ENCODE measurements around the gene TIPIN.
"Not testable (repeated sequence)": the region's sequence is repeated elsewhere in the genome, so short reads cannot be mapped to it uniquely, and the experiment has no call there.

TIPIN gene

GRCh38 chr15:66386204-66387123, 30.0 kb upstream of the TIPIN start, which contains the start of gene MAP2K1:
TSS of gene MAP2K1 (plus strand) at chr15:66386912. CDS start at chr15:66387348, 436 bp downstream.
- DNase-seq (ENCODE audit: low read depth): peak; percentile 99

GRCh38 chr15:66381376-66381775, 24.9 kb upstream of the TIPIN start:
- not testable (repeated sequence) for DNase-seq (ENCODE audit: low read depth)

GRCh38 chr15:66378814-66379430, 22.4 kb upstream of the TIPIN start:
- DNase-seq (ENCODE audit: low read depth): no peak

DNA sequence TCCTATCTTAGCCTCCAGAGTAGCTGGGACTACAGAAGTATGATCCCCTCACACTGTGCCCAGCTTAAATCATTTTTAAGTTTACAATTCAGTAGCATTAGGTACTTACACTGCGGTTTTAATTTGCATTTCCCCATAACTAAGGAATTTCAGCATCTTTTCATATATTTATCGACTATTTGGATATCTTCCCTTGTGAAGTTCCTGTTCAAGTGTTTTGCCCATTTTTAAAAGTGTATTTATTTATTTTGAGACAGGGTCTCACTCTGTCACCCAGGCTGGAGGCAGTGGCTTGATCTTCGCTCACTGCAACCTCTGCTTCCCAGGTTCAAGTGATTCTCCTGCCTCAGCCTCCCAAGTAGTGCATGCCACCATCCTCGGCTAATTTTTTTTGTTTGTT, 17.7 kb upstream of the TIPIN start:
- DNase-seq (ENCODE audit: low read depth): no peak

- DNase-seq (ENCODE audit: low read depth): no peak
Observed at GRCh38 chr15:66369773-66370651, 13.5 kb upstream of the TIPIN start.

DNA sequence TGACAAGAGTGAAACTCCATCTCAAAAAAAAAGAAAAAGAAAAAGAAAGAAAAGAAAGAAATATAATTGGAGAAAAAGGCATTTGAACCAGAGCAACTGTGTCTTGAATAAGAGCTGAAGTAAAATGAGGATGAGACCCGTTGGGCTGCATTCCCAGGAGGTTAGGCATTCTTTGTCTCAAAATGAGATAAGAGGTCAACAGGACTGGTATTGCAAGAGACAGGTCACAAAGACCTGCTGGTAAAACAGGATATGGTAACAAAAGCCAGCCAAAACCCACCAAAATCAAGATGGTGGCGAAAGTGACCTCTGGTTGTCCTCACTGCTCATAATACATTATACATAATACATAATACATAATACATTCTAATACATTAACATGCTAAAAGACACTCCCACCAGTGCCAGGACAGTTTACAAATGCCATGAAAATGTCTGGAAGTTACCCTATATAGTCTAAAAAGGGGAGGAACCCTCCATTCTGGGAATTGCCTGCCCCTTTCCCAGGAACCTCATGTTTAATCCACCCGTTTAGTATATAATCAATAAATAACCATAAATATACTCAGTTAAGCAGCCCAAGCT, 8.6 kb upstream of the TIPIN start:
- DNase-seq (ENCODE audit: low read depth): no peak

DNA sequence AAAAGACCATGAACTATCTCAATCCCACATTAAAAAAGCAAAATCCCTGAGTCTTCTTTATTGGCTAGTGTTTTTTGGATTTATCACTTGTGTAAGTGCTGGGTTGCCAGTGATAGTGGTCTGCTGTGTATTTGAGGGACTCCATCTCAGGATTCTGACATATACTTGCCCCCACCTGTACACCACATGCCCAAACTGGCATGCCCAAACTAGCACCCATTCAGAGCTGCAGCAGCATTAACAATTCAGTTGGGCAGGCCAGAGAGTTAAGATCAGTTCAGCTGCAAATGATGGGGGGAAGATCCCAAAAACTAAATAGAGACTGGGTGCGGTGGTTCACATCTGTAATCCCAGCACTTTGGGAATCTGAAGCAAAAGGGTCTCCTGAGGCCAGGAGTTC, 6.3 kb upstream of the TIPIN start:
- no peak for DNase-seq (ENCODE audit: low read depth)

- not testable (repeated sequence) for DNase-seq (ENCODE audit: low read depth)
Observed at GRCh38 chr15:66361745-66362460, 5.4 kb upstream of the TIPIN start.

DNA sequence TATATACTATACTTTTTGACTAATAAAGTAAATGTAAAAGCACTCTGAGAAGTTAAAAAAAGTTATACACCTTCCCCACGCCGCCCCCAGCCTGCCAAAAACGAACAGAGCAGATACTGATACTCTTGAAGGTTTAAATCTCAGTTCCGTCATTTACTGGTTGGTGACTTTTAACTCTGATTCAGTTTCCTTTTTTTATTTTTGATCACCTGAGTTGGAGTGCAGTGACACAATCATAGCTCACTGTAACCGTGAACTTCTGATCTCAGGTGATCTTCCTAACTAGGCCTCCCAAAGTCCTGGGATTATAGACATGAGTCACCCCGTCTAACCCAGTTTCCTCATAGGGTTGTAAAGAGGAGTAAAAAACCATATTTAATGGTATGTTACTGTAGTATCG, 3.3 kb upstream of the TIPIN start:
- DNase-seq (ENCODE audit: low read depth): no peak

DNA sequence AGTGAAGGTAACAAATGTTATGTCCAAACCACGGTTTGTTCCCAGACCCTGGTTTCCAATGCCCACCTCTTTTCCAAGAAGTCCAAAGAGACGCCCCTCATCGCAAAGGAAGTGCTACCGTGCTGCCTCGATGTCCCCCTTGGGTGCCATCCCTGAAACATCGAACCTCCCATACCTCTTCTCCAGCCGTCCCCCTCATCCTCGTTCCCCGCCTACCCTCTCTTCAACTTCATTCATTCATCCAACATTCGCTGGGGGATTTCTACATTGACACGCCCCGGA, 467 bp downstream of the TIPIN start:
- DNase-seq (ENCODE audit: low read depth): no peak

GRCh38 chr15:66348530-66348929, 8.0 kb downstream of the TIPIN start:
- DNase-seq (ENCODE audit: low read depth): not testable (repeated sequence)

DNA sequence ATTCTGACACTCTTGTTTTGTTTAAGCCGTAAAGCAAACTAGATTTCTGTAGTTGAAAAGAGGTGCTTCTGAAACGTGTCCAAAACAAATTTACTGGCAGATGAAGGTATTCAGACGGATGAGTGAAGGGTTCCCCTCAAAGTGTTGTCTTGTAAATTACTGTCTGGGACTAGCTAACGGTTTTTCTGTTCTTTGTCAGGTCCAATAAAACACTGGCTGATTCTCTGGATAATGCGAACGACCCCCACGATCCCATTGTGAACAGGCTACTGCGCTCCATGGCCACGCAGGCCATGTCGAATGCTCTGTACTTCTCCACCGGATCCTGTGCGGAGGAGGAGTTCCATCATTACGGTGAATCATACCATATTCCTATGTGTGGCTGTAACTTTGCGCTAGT, 27.7 kb downstream of the TIPIN start:
- DNase-seq (ENCODE audit: low read depth): no peak

DNA sequence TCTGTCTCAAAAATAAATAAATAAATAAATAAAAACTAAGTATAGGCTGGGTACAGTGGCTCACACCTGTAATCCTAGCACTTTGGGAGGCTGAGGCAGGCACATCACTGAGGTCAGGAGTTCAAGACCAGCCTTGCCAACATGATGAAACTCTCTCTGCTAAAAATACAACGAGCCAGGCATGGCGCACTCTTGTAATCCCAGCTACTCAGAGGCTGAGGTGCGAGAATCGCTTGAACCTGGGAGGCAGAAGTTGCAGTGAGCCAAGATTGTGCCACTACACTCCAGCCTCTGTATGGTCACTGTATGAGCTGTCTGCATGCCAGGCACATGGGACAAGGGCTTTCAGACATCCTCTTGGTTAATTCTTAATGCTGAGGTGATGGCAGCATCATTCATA, 28.7 kb downstream of the TIPIN start:
- no peak for DNase-seq (ENCODE audit: low read depth)

GRCh38 chr15:66326051-66326450, 30.4 kb downstream of the TIPIN start:
- DNase-seq (ENCODE audit: low read depth): no peak

- DNase-seq (ENCODE audit: low read depth): no peak
Observed at GRCh38 chr15:66323312-66323928, 33.1 kb downstream of the TIPIN start.

- DNase-seq (ENCODE audit: low read depth): no peak
Observed at GRCh38 chr15:66312144-66312543, 44.3 kb downstream of the TIPIN start.

- DNase-seq (ENCODE audit: low read depth): no peak
Observed at GRCh38 chr15:66310786-66311185, 45.7 kb downstream of the TIPIN start.

- no peak for DNase-seq (ENCODE audit: low read depth)
Observed at GRCh38 chr15:66309828-66310227, 46.7 kb downstream of the TIPIN start.

- no peak for DNase-seq (ENCODE audit: low read depth)
Observed at GRCh38 chr15:66308531-66308930, 48.0 kb downstream of the TIPIN start.

DNA sequence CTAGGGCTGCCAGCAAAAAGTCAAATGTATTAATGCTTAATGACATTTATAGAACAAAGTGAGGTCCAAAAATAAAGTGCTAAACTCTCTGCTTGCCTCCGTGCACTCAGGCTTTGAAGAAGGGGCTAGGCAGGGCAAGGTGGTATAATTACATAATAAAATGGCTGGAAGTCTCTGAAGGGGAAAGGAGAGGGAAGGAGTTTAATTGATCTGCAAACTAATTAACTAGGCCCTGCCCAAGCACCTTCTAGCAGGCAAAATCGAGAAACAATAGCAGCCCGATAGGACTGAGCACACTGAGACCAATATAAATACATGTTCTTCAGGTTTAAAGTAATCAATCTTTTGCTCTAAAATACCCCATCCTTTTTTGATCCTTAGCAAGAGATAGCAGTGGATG, 50.1 kb downstream of the TIPIN start:
- no peak for DNase-seq (ENCODE audit: low read depth)

DNA sequence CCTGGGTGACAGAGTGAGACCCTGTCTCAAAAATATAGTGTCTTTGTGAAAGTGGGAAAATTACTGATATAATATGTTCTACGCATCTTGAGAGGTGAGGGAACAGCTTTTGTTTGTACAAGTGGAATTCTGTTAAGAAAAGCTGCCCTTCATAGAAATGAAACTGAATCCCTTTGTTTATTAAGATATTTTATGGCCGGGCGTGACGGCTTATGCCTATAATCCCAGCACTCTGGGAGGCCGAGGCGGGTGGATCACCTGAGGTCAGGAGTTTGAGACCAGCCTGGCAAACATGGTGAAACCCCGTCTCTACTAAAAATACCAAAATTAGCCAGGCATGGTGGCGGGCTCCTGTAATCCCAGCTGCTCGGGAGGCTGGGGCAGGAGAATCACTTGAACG, 52.1 kb downstream of the TIPIN start:
- DNase-seq (ENCODE audit: low read depth): not testable (repeated sequence)
